HG03097 (cell line): ENCODE data around the gene PPP1CA.

ENCODE experiments used
- ATAC-seq: cut with Tn5 transposase; IDR thresholded peaks from one replicate; pipeline ENCODE4 v1.9.1; 2021; ENCODE audit not compliant: unreplicated experiment, low FRiP score

PPP1CA gene

GRCh38 chr11:67418476-67419281 is 17.0 kb upstream of the PPP1CA start:
- no peak for ATAC-seq

DNA sequence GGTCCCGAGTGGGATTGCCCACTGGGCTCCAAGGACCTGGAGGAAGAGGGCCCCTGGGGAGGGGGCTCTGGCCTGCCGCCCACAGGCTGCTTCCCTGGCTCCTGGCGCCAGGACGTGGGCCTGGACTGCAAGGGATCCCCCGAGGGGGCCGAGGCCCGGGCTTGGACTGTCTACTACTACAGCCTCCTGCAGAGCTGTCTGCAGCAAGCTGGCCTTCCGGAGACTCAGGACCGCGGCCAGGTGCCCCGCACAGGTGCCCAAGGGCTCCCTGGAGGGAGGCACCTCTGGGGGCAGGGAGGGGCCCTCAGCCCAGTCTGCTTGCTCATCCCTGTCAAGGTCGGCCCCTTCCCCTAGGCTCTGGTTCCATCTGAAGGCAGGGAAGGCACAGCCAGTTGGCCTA is 15.8 kb upstream of the PPP1CA start:
- no peak for ATAC-seq

DNA sequence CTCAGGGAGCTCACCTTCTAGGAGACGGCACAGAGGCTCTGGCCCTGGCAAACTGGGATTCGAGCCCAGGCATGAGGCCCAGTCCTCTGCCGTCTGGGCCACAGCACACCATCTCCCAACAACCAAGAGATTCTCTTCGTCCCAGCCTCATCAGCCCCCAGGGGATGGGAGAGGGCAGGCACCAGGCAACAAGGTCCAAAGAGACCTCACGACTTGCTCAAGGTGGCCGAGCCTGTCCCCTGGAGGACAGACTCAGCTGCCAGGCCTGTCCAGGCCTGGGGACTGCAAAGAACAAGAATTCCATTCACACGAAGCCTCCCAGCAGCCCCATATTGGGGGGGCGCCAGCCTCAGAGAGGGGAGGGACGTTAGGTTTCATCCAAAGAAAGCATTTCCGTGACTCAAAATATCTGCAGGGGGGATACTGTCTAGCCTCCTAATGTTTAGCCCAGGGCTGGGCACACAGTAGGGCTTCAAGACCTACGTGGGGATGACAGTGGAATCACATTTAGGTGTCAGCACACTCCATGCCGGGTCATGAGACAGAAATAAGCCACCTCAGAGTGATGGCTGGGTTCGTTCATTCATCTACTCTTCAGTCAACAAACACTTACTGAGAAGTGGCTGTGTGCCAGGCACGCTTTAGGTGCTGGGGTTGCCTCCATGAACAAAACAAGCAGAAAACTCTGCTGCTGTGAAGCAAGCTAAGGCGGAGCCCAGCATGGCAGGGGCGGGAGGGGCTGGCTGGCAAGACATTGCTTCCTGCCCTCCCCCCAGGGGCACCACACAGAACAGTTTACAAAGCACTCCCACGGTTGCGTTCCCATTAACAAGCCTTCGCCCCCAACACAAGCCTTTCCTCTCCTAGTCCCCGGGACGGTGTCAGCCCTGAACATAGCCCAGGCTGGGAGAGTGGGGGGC is 15.0 kb upstream of the PPP1CA start:
- ATAC-seq = no peak

DNA sequence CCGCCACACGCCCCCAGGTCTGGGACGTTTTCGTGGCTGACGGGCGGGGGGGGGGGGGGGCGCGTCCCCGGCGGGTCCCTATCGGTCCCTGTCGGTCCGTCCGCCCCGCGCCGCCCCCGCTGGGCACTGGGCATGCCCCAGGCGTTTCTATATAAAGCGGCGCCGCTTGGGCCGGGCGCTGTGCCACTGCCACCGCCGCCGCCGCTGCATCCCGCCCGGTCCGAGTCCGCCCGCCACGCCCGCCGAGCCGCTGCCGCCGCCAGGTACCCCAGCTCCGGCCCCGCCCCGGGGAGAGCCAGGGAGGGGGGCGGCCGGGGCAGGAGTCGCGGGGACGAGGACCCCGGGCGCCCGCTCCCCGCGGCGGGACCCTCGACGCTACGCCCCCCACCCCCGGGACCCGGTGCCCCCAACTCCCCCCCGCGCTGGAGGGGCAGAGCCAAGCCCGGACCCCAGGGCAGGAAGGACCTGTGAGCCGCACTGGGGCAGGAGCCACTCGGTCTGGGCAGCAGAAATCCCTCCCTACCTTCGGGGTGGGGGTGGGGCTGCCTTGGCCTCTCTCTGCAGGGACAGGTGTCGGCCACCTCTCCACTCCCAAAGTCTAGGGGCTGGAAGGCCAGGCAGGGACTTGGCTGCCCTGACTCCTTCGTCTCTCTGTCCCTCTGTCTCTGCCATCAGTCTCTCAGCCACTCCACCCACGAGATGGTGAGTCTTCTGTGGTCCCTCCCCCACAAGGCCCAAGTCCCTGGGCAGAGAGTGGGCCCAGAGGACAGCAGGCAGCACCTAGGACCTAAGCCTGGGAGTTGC is 14.0 kb upstream of the PPP1CA start, which contains the start of gene CARNS1:
CARNS1 (plus strand) TSS at position 178 of the 804 bp plus-strand sequence; CDS start at position 700, 522 bp downstream.
- ATAC-seq = no peak

DNA sequence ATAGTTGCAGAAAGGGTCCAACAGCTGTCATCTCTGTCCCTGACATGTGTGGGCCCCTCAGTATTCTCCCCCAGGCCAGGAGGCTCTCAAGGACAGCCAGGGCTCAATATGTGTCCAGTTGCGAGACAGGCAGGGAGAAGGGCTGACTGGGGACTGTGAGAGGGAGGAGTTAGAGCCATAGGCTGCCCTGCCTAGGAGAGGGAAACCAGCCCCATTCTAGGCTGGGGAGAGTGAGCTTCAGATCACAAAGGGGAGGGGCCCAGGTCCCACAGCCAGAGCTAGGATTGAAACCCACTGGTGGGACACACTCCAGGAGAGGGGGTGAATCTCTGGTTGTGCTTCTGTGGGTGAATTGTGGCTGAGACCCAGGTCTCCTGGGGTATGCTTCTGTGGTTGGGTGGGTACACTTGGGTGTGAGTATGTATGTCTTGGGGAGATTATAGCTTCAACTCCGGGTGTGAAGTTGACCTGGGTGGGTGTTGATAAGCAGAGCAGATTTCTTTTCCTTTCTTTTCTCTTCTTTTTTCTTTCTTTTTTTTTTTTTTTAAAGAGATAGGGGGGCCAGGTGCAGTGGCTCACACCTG is 11.7 kb upstream of the PPP1CA start:
- ATAC-seq = no peak

DNA sequence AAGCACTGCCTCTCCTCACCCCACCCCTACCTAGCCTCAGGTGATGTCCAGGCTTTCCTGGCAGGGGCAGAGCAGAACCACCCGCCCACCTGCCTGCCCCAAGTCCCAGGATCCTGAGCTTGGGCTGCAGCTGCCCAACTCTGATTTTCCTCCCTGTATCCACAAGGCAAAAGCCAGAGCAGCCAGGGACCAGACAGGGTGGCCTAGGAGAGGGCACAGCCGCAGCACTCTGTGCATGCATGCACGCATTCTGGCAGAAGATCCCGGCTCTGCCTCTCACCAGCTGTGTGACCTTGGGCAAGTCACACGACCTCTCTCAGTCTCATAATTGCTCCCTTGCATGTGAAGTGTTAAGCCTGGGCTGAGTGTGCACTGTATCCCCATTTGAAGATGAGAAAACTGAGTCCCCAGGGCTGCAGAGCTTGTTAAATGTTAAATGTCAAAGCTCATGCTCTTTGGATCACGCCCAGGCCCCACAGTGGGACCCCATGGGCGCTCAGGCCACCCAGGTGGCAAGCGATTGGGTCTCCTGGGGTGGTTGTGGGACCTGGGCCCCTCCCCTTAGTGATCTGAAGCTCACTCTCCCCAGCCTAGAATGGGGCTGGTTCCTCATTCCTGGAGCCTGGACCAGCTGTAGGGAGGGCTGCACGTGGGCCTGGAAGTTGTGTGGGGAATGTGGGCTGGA is 11.0 kb upstream of the PPP1CA start:
- ATAC-seq = no peak

GRCh38 chr11:67411785-67412152 is 10.1 kb upstream of the PPP1CA start:
- ATAC-seq = no peak

DNA sequence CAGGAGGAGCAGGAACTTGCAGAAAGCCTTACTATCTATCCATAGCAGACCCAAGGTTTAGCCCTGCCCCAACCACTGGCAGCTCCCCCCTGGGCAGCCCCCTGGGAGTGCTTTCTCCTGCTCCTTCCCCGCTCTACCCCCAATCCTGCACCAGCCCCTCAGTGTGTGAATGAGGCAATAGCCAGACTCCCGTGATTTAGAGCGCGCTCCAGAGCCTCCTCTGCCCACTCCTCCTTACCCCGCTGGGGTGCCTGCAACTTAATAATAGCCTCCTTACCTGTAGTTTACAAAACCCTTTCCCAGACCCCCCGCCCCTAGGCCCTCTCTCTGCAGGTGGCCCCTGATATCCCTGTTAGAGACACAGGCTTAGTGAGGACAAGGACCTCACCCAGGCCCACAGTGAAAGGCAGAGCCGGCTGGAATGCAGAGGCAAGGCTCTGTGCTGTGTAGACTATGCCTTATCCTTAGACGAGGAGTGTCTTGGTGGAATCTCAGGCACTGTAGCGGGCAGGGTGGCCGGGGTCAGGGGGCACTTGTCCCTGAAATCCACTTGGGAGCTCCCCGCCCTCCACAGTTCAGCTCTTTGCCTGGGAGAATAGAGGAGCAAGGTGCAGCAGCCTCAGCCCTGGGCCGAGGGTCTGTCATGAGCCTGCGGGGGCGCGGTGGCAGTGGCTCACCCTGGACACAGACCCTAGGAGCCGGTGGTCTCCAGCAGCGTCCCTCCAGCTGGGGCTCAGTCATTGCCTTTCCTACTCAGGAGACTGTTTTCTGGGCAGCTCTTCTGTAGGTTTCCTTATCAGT is 9.5 kb upstream of the PPP1CA start:
- ATAC-seq = no peak

- no peak for ATAC-seq
Observed at GRCh38 chr11:67410369-67410831, 8.7 kb upstream of the PPP1CA start.

DNA sequence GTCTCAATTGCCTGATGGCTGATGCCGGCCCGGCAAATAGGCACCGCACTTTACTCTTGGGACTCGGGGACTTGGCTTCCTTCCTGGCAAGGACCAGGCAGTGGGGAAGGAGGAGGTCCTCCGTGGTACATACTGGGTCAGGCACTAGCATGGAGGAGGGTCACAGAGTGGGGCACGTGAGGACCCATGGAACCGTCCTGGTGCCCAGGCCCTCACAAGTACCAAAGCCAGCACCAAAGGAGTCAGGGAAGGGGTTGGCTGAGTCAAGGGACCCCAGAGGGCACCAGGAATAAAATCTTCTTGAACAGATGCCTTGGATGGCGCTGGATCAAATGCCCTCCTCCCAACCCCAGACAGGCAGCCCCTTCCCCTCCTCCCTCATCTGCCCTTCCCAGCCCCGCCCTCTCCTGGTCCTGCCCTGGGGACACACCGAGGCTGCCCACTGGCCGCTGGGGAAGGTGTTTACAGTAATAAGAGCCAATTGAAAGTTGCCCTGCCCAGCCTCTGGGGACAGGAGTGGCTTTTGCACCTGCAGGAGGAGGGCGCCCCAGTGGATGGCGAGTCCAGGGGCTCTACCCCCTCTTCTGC is 8.2 kb upstream of the PPP1CA start:
- ATAC-seq = no peak

- ATAC-seq = no peak
Observed at GRCh38 chr11:67409261-67409666, 7.6 kb upstream of the PPP1CA start.

DNA sequence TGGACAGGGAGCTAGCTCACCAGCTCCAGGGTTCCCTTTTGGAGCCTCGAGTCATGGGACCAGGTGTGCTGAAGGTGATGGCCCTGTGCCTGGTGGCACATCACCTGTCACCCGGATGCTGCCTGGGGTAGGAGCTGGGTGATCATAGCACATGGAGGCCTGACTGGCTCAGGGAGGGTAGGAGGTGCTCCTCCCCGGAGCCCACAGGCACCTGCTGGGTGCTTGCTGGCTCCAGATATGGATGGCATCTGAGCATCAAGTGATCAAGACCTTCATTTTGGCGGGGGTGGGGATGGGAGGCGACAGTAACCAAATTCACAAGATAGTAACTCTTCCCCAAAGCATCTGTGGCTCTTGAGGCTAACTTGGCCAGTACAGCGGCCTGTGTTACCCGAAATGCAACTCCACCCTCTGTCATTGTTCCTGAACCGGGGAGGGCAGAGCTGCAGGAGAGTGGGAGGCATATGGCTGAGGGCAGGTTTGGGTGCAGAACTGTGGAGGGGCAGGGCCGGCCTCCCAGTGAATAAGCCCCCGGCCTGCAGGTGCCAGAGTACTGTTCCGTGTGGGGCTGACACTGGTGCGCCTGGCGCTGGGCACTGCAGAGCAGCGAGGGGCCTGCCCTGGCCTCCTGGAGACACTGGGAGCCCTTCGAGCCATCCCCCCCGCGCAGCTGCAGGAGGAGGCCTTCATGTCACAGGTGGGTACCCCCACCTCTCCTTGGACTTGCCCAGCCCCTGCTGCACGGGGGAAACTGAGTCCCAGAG is 7.0 kb upstream of the PPP1CA start:
- no peak for ATAC-seq

DNA sequence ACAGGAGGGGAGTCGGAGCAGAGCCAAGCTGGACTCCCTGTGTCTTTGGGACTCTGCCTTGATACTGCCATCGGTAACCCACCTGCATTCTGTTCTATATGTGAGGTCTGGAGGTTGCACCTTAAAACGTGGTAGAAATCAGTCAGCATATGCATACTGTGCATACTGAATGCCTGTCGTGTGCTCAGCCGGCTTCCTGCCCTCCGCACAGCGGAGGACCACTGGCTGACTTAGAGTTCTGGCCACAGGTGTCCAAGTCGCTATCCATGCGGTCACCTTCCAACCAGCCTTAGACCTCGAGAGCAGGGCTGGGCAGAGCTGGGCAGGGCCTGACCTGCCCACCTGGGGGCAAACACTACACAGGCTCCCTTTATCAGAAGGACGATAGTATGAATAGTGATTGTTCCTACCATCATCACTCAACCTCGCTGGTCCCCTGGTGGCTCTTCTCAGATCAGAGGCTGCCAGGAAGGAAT is 6.1 kb upstream of the PPP1CA start:
- ATAC-seq = no peak

GRCh38 chr11:67406969-67407687 is 5.5 kb upstream of the PPP1CA start:
- ATAC-seq = no peak

GRCh38 chr11:67406420-67406968 is 4.8 kb upstream of the PPP1CA start:
- no peak for ATAC-seq

GRCh38 chr11:67405688-67406339 is 4.2 kb upstream of the PPP1CA start:
- ATAC-seq = no peak
